ENCODE results near the gene SYT17. TPM values are rescaled to one million over a fixed set of nuclear protein-coding genes. Genes with fewer than 3 reads are reported as not detected.

Gene SYT17
- total and polyA plus RNA-seq, 10 of the 15 experiments (the other 5 are each of a cell fraction or from before 2014, with no cell fraction given), result 3.7 to 12.3 (median 5.0) TPM

DNA sequence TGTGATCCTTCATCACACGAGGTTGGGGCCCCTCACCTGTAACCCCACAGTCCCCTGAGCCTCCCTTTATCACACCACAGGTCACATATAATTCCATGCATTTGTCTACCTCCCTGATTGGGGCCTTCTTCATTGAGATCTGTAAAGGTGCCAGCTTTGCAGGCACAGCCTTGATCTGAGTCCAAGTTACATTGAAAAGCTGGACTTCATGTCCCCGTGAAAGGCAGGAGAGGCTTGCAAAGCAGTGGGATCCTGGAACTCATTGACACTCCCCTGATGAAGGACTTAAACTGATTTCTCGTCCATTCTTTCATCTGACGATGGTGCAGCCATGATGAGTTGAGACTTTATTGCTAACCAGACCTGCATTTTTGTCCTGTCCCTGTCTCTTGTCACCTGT, 3.8 kb upstream of the SYT17 start (continued):
- no peak for TF ChIP-seq TCF12 (IDR thresholded peaks at IDR 0.05; ENCODE audit: low read depth, low read length)
- TF ChIP-seq, protein P1, sequence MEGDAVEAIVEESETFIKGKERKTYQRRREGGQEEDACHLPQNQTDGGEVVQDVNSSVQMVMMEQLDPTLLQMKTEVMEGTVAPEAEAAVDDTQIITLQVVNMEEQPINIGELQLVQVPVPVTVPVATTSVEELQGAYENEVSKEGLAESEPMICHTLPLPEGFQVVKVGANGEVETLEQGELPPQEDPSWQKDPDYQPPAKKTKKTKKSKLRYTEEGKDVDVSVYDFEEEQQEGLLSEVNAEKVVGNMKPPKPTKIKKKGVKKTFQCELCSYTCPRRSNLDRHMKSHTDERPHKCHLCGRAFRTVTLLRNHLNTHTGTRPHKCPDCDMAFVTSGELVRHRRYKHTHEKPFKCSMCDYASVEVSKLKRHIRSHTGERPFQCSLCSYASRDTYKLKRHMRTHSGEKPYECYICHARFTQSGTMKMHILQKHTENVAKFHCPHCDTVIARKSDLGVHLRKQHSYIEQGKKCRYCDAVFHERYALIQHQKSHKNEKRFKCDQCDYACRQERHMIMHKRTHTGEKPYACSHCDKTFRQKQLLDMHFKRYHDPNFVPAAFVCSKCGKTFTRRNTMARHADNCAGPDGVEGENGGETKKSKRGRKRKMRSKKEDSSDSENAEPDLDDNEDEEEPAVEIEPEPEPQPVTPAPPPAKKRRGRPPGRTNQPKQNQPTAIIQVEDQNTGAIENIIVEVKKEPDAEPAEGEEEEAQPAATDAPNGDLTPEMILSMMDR (IDR thresholded peaks at IDR 0.05 in 2 of 3, conservative IDR thresholded peaks at IDR 0.05 in 1 of 3; ENCODE audit: control insufficient read depth in 2 of 3, extremely low read depth in 1 of 3, insufficient read depth in 1 of 3, low read depth in 3 of 3, low read length in 3 of 3), result no peak

DNA sequence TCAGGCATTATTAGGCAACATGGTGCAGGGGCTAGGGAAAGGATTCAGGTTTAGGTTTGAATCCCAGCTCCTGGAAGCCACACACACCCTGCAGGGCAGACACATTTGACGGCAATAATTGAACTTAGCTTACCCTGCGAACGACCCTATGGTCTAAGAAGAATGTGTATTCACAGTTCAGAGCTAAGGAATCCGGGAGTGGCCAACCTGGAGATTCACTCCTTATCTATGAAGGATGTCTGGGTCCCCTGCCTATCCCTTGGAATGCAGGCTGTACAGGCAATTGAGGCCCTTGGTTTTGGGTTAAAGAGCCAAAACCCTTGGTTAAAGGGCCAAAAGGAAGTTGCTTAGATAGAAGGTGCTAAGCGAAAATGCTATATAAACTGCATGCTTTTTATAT, 2.9 kb upstream of the SYT17 start:
- no peak overlapping the region for H3K27ac ChIP-seq (ENCODE audit: control insufficient read depth, insufficient read depth)
- FAIRE-seq (no peak), ATAC-seq (no peak), DNase-seq (ENCODE audit: low read depth, low spot score) (no peak)
- H3K4me3 ChIP-seq, result no peak overlapping the region
- no TSS peak for BruUV-seq (replicated peaks)
- ChIA-PET CTCF (interaction anchor here (1.2 to 2.4 kb wide), 4 partner anchors 20 to 337 kb away, joined by 3 to 8 read pairs (median 5); no protein-coding TSS in a partner anchor), SMC1A (ENCODE audit: uncharacterized antibody, unreplicated experiment) (interaction anchor here (0.6 to 1.4 kb wide), 4 partner anchors 65 to 79 kb away, joined by 3 to 4 read pairs (median 4); no protein-coding TSS in a partner anchor), POLR2A (no interaction called here), RAD21 (ENCODE audit: unreplicated experiment) (interaction anchor here (0.9 kb wide), 1 partner anchor 79 kb away, joined by 5 read pairs; no protein-coding TSS in a partner anchor)
- H3K9me3 ChIP-seq (replicated peaks; ENCODE audit: control insufficient read depth, insufficient read depth, low read length), result no peaks in the 10 kb centered on the region
- no peaks in the 10 kb centered on the region for H4K20me1 ChIP-seq (ENCODE audit: control insufficient read depth, insufficient read depth)
- H3K79me2 ChIP-seq (ENCODE audit: control insufficient read depth, insufficient read depth, low read length), result no peaks in the 10 kb centered on the region
- H3K9ac ChIP-seq (ENCODE audit: control insufficient read depth, insufficient read depth, low read length), result no peak overlapping the region
- H3K4me1 ChIP-seq (ENCODE audit: control insufficient read depth, insufficient read depth, low read length), result no peaks in the 10 kb centered on the region
- intact Hi-C loops (cut with micrococcal nuclease; ENCODE audit: unreplicated experiment) (loop anchor here (10.0 kb wide), 1 partner anchor 340 kb away; no protein-coding TSS in a partner anchor), in situ Hi-C loops (cut with MboI) (no loop called here)
- TF ChIP-seq HDAC6 (IDR thresholded peaks at IDR 0.05; ENCODE audit: unreplicated experiment) (no peak), RFX5 (IDR thresholded peaks at IDR 0.05; ENCODE audit: low read depth, low read length) (no peak), CHD4 (IDR thresholded peaks at IDR 0.05) (no peak), BHLHE40 (IDR thresholded peaks at IDR 0.05; ENCODE audit: borderline replicate concordance in 1 of 2, low read depth in 2 of 2, low read length in 1 of 2) (no peak), SP1 (IDR thresholded peaks at IDR 0.05; ENCODE audit: low read depth, low read length) (no peak)
- H3K27me3 ChIP-seq (replicated peaks in 1 of 2; ENCODE audit: control insufficient read depth in 2 of 2, insufficient read depth in 2 of 2, low read length in 1 of 2), result no peaks in the 10 kb centered on the region; a peak in 1 of 4 replicates
- no peaks in the 10 kb centered on the region for H3K36me3 ChIP-seq (ENCODE audit: control insufficient read depth in 2 of 2, insufficient read depth in 2 of 2, low read length in 1 of 2)
- no peak overlapping the region for H2AFZ ChIP-seq (ENCODE audit: control insufficient read depth, low read depth, low read length)
- WGBS (ENCODE audit: insufficient coverage, insufficient replicate concordance, low lambda C conversion rate, missing lambda C conversion rate), result 51% methylated on average over 5 of the region's 5 CpGs
- H3K4me2 ChIP-seq (ENCODE audit: control insufficient read depth, insufficient read depth), result no peak overlapping the region

Measured in GM12878 (cell line).